Kidney capillary endothelial cell (primary cell): ENCODE data around the gene DAAM1.

Experiments used
- DNase-seq: peaks from one replicate; pipeline ENCODE4 v3.0.0-alpha.2; 2018; ENCODE audit warnings: low spot score

The DAAM1 gene

GRCh38 chr14:59362513-59362912 lies 174.0 kb downstream of the DAAM1 start:
- no peak for DNase-seq

GRCh38 chr14:59363531-59364226 lies 175.2 kb downstream of the DAAM1 start:
- DNase-seq: peak; percentile 76

DNA sequence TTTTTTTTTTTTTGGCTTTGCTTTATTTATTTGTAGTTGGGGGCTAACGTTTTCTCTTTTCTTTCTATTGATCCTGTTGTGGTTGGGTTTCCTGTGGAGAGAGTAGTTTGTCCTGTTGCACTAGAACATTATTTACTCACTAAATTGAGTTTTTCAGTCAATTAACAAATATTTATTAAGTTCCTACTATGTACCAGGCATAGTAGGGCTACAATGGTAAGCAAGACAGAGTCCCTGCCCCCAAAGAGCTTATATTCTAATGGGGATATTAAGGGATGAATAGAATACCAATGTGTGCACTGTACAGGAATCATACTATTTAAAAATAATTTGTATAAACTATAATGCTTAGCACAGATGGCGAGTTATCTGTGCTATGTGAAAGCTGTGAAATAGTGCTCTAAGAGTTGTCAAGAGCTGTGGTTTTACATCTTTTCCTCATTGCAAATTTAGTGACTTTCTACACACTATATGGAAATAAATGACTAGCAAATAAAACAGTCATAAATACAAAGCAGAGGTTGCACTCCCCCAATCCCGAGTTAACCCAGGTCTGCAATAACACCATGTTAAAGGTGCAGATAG lies 181.8 kb downstream of the DAAM1 start:
- DNase-seq: no peak

GRCh38 chr14:59371771-59372170 lies 183.3 kb downstream of the DAAM1 start:
- DNase-seq: no peak

DNA sequence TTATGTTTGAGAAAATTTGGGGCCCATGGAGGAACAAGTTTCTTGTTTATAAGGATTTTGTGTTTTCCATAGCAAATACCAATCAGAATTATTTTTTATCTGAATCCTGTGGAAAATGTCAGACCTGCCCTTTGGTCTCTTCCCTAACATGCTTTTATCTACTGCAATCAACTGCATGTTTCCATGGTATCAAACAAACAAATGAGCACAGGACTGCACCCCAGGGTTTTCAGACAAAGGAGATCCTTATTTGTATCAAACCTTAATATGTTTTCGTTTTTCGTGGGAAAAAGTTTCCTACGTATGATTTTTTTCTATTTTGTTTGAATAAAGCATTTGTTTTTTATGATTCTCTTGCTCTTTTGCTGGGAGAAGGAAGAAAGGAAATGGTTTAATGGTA lies 185.6 kb downstream of the DAAM1 start:
- no peak for DNase-seq

GRCh38 chr14:59376686-59377085 lies 188.2 kb downstream of the DAAM1 start:
- DNase-seq: no peak

DNA sequence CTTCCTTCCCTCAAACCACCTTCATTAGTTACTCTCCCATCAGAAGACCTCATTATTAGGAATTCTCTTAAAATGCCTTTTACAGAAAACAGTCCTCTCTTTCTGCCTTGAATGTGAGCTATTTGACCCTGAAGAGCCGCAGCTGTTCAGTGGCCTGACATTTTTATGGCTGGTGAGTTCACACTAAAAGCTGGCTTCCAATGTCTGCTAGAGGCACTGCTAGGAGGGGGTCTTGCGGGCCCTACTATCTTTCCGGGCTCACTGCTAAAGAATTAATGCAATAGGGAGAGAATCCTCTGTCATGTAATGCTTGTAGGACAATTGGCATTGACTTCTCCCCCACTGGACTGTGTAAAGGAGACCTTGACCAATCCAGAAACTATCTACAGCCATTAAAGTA lies 189.0 kb downstream of the DAAM1 start:
- DNase-seq: no peak

DNA sequence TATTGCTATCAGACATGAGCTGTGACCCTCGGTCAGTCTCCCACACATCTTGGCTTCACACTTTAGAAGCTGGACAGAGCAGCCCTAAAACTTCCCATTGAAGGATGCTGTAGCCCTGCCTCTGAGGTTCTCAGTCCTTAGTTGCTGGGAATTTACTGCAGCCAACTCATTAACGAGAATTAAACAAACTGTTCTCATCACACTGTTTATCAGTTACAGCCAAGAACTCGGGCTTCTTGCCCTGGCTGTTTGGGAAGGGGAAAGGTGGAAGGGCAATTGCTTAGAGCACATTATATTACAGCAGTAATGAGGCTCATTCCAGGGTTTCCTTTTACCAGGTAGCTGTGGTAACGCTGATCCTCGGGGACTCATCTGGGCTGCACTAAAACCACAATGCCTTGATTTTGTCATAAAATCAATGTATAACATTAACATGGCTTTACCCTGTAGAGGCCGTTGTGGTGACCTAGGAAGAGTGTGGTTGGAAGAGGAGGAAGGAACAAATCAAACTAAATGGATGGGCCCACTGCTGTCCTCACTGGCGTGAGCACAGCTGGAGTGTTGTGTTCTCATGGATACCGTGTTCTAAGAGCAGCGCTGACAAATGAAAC lies 189.6 kb downstream of the DAAM1 start:
- no peak for DNase-seq

DNA sequence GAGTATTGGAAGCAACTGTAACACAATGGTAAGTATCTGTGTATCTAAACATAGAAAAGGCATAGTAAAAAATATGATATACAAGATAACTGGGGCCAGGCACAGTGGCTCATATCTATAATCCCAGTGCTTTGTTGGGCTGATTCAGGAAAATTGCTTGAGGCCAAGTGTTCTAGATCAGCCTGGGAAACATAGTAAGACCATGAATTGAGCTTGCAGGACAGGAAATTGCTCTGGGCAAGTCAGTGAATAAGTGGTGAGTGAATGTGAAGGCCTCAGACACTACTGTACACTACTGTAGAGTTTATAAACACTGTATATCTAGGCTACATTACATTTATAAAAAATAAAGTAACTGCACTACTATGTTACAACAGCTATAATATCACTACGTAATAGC lies 201.5 kb downstream of the DAAM1 start:
- no peak for DNase-seq

DNA sequence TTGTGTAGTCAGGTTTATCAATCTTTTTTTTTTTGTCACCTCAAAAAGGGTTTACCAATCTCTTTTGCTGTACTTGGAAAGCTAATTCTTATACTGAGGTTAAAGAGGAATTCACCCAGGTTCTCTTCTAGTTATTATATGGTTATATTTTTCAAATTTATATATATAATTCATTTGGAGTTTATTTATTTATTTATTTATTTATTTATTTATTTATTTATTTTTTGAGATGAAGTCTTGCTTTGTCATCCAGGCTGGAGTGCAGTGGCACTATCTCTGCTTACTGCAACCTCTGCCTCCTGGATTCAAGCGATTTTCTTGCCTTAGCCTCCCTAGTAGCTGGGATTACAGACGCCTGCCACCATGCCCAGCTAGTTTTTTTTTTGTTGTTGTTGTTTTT lies 202.9 kb downstream of the DAAM1 start:
- DNase-seq: no peak

- DNase-seq: no peak
Measured at GRCh38 chr14:59394268-59394667, 205.8 kb downstream of the DAAM1 start.

- no peak for DNase-seq
Measured at GRCh38 chr14:59395672-59396071, 207.2 kb downstream of the DAAM1 start.

GRCh38 chr14:59398841-59399240 lies 210.4 kb downstream of the DAAM1 start:
- DNase-seq: no peak

DNA sequence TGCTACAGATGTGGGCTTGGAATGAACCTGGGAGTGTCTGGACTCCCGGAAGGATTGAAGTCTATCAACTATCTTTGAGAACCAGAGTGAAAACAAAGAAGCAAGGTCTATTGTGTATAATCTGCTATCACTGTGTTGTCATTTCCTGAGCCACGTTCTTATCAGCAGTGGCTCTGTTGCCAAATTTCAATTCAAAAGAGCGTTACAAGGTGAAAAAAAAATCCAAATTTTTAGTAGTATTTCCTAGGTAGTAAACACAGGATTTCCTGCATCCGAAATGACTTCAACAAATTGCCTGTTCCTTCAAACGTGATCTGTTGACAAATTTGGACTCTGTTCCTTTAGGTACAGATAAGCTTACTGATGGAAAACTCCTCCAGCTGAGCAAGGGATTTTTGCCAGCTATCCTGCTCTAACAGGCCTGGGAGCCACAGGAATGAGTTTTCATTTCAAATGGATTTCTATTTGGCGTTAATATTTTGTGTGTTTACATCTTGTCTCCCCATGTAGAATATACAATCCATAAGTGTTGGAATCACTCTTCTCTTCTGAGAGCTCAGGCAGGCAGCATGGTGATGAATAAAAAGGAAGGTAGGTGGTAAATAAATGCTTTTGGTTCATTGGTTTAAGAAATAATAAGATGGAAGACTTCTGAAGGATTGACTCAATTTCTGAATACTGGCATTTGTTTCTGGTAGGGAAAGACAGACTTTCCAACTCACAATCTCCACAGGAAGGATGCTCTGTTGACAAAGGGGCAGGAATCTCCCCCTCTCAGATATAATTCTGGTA lies 218.2 kb downstream of the DAAM1 start:
- peak; percentile 68 for DNase-seq

- DNase-seq: peak; percentile 80
Measured at GRCh38 chr14:59407246-59408010, 219.0 kb downstream of the DAAM1 start.

DNA sequence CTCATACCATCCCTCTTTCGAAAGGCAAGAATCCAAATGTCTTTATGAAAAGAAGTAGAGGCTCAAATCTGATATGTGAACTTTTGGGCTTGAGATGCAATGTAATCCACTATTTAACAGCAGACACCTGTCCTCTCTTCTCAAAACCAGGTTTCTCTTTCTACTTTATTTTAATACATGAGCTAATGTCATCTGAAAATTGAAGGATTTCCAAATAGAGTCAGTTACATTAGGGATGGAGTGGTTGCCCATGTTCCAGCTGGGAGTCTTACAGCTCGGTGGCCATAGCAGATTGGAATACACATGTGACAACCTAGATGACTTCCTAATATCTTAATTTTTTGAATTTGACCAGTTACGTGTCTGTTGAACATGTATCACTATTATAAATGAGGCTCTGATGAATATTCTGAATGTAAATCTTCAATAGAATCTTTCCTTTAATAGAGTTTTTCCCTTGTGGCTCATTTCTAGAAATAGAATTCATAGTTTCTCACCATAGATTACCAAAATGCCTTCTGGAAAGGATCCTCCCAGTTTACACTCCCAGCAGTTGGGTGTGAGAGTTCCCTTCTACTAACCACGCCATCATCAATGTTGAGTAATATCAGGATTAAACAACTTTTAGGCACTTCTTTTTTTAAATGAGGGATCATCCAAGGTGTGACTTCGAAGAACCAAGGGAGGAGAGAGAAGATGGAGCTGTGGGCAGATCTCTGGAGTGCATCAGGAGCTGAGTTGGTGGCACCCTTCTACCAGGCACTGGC lies 227.6 kb downstream of the DAAM1 start:
- no peak for DNase-seq

GRCh38 chr14:59417311-59417710 lies 228.8 kb downstream of the DAAM1 start:
- no peak for DNase-seq

DNA sequence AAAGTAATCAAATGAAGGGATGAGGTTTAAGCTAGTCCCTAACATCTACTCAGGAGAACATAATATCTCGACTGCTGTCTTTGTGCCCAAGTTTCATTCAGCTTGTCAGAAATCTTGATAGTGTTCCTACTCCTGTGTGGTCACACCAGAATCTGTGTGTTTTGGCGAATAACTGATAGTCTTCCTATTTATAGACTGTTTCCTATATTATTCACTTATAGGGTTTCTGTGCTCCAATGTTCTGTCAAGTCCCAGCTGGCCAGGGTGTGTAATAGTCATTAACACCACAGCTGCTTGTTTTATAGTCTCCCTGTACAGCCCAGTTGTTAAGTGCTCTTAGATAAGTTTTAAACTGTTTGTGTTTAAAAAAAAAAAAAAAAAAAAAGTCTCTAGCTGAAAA lies 230.8 kb downstream of the DAAM1 start:
- DNase-seq: no peak
